CD4-positive, alpha-beta T cell treated with Interleukin-17A for 1 hour (primary cell): ENCODE data around the gene EIF3CL.
"Not testable (repeated sequence)": the region's sequence is repeated elsewhere in the genome, so short reads cannot be mapped to it uniquely, and the experiment has no call there.

Experiments used
- DNase-seq: peaks from one replicate; pipeline ENCODE4 v3.0.0-alpha.2; 2020

The EIF3CL gene, protein sequence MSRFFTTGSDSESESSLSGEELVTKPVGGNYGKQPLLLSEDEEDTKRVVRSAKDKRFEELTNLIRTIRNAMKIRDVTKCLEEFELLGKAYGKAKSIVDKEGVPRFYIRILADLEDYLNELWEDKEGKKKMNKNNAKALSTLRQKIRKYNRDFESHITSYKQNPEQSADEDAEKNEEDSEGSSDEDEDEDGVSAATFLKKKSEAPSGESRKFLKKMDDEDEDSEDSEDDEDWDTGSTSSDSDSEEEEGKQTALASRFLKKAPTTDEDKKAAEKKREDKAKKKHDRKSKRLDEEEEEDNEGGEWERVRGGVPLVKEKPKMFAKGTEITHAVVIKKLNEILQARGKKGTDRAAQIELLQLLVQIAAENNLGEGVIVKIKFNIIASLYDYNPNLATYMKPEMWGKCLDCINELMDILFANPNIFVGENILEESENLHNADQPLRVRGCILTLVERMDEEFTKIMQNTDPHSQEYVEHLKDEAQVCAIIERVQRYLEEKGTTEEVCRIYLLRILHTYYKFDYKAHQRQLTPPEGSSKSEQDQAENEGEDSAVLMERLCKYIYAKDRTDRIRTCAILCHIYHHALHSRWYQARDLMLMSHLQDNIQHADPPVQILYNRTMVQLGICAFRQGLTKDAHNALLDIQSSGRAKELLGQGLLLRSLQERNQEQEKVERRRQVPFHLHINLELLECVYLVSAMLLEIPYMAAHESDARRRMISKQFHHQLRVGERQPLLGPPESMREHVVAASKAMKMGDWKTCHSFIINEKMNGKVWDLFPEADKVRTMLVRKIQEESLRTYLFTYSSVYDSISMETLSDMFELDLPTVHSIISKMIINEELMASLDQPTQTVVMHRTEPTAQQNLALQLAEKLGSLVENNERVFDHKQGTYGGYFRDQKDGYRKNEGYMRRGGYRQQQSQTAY

DNA sequence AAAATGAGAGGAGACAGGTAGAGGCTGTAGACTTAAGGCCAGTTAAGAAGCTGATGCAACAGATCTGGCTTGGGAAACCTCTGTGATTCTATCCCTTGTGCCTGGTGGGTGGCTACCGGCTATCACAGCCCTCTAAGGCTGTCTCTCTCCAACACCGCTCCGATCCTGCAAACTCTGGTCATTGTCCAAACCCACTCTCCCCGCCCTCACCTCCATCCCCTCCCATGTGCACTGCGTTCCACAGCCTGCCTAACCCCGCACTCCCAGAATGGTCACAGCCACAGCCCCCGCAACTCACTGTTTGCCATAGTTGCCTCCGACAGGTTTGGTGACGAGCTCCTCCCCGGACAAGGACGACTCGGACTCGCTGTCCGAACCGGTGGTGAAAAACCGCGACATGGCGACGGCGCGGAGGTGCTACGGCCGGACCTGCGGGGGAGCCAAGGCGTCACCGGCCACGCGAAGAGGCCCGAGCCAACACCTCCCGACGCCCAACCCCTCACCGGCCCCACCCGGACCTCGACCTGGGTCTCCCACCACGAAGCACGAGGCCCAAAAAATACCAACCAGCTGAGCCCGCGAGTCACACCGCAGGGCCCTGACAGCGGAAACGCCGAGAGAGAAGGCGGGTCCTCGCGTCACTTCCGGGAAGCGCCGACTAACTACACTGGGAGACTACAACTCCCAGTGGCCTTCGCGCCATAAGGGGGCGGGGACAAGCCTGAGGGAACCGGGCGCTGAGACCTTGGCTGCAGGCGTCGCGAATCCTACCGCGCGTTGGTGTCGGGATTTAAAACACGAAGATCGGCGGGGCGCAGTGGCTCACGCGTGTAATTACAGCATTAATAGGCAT is at the start of gene EIF3CL:
Gene EIF3CL (minus strand): TSS at position 622 of the 853 bp plus-strand sequence. CDS start 223 bp downstream, at position 399.
- not testable (repeated sequence) for DNase-seq

DNA sequence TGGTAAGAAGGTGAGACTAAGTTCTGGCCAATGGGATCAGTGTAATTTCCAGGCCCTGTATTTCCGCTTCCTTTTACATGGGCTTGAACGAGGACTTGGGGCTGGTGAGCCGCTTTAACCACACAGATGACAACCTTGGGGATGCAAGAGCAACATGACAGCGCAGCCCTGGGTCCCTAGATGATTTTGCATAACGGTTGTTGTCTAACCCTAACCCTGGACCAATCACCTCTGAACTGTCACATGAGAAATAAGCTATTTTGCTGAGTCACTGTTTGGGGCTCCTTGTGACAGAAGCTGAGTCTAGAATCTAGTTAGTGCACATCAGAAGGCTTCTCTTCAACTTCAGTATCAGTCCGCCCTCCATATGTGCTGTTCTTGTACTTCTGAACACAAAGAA is 43.4 kb upstream of the EIF3CL start:
- not testable (repeated sequence) for DNase-seq

- DNase-seq, result not testable (repeated sequence)
Measured at GRCh38 chr16:28446388-28446787, 42.7 kb upstream of the EIF3CL start.

GRCh38 chr16:28443943-28444342 is 40.3 kb upstream of the EIF3CL start:
- DNase-seq, result not testable (repeated sequence)

DNA sequence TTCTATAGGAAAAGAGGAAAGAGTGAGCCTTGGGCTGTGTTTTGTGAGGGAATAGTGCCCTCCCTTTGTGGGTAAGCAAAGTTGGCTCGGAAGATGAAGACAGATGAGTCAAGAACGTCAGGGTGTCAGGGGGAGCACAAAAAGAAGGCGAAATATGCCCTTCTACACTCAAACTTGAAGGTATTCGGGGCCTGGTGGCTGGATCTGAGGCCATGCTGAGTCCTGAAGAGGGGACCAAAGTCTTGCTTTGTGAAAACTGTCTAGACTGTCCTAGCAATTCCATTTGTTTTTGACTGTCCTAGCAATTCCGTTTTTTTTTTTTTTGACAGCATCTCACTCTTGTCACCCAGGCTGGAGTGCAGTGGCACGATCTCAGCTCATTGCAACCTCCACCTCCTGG is 35.3 kb upstream of the EIF3CL start:
- DNase-seq, result not testable (repeated sequence)

- DNase-seq, result not testable (repeated sequence)
Measured at GRCh38 chr16:28435340-28435739, 31.7 kb upstream of the EIF3CL start.

DNA sequence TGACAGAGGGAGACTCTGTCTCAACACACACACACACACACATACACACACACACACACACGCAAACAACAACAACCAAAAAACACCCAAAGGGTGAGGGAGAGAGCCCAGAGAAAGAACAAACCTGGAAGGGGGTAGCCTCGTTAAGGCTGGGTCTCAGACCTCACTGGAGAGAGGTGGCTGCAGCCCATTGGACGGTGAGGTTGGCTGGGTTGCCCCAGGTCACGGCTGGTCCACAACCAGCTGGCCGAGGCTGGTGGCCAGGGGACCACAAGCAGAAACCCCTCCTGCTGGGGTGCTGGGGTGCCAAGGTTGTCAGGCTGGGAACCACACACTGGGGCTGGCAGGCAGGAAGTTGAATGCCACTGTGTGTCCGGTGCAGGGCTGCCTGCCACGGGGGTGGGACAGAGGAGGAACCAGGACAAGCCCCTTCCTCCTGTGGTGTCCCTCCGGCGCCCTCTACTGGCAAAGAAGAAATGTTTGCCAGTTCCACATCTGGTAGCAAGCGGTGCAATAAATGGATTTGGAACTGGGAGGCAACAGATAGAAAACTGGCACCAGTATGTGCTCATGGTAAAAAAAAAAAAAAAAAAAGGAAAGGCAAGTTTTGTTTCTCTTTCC is 22.5 kb upstream of the EIF3CL start:
- not testable (repeated sequence) for DNase-seq

DNA sequence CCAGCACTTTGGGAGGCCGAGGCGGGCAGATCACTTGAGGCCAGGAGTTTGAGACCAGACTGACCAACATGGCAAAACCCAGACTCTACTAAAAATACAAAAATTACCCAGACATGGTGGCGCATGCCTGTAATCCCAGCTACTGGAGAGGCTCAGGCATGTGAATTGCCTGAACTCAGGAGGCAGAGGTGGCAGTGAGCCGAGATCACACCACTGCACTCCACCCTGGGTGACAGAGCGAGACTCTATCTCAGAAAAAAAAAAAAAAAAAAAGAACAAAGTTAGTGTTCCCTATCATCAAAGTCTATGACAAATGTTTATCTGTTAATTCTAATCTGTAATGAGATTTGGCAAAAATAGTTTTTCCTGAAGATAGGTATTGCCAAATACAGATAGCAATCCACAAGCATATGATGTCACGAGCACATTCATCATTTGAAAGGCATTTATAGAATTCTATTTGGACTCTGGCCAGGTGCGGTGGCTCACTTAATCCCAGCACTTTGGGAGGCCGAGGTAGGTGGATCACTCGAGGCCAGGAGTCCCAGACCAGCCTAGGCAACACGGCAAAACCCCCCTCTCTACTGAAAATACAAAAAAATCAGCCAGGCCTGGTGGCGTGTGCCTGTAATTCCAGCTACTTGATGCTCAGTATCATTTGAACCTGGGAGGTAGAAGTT is 17.6 kb upstream of the EIF3CL start:
- DNase-seq, result not testable (repeated sequence)

DNA sequence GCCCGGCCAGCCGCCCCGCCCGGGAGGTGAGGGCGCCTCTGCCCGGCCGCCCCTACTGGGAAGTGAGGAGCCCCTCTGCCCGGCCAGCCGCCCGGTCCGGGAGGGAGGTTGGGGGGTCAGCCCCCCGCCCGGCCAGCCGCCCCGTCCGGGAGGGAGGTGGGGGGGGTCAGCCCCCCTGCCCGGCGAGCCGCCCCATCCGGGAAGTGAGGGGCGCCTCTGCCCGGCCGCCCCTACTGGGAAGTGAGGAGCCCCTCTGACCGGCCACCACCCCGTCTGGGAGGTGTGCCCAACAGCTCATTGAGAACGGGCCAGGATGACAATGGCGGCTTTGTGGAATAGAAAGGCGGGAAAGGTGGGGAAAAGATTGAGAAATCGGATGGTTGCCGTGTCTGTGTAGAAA is 13.4 kb upstream of the EIF3CL start:
- DNase-seq, result not testable (repeated sequence)

GRCh38 chr16:28414530-28414929 is 10.9 kb upstream of the EIF3CL start:
- DNase-seq, result not testable (repeated sequence)

DNA sequence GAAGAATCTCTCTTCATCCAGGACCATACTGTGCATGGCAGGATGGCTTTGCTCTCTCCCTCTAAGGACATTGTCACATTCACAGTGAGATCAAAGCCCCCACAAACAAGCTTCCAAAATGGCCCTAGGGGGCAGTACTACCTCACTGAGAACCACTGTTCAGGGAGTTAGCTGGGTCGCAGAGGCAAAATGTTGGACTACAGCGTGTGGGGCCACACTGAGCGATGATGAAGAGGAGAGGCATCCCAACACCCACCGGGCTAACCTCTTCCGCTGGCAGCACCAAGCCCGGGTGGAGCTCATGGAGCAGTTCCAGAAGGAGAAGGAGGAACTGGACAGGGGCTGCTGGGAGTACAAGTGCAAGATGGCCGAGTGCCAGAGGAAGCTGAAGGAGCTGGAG is 9.9 kb upstream of the EIF3CL start:
- not testable (repeated sequence) for DNase-seq

DNA sequence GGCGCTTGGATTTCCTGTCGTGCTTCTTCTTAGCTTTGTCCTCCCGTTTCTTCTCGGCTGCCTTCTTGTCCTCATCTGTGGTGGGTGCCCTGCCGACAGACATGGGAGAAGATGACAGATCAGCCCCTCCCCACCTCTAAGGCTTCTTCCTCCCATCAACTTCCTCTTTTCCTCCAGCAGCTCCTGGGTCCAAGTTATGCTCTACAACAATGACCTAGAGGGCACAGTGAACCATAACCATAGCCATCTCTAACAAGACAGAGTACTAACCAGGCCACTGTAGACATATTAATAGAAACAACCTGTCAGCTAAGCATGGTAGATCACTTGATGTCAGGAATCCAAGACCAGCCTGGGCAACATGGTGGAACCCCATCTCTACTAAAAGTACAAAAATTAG is 11.6 kb downstream of the EIF3CL start:
- not testable (repeated sequence) for DNase-seq

GRCh38 chr16:28382177-28382867 is 21.3 kb downstream of the EIF3CL start:
- not testable (repeated sequence) for DNase-seq

GRCh38 chr16:28377822-28378221 is 25.8 kb downstream of the EIF3CL start:
- not testable (repeated sequence) for DNase-seq

DNA sequence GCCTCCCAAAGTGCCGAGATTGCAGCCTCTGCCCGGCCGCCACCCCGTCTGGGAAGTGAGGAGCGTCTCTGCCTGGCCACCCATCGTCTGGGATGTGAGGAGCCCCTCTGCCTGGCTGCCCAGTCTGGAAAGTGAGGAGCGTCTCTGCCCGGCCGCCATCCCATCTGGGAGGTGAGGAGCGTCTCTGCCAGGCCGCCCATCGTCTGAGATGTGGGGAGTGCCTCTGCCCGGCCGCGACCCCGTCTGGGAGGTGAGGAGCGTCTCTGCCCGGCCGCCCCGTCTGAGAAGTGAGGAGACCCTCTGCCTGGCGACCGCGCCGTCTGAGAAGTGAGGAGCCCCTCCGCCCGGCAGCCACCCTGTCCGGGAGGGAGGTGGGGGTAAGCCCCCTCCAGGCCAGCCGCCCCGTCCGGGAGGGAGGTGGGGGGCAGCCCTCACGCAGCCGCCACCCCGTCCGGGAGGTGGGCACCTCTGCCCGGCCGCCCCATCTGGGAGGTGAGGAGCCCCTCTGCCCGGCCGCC is 26.5 kb downstream of the EIF3CL start:
- not testable (repeated sequence) for DNase-seq

GRCh38 chr16:28375115-28375514 is 28.5 kb downstream of the EIF3CL start:
- DNase-seq, result peak; percentile 37

DNA sequence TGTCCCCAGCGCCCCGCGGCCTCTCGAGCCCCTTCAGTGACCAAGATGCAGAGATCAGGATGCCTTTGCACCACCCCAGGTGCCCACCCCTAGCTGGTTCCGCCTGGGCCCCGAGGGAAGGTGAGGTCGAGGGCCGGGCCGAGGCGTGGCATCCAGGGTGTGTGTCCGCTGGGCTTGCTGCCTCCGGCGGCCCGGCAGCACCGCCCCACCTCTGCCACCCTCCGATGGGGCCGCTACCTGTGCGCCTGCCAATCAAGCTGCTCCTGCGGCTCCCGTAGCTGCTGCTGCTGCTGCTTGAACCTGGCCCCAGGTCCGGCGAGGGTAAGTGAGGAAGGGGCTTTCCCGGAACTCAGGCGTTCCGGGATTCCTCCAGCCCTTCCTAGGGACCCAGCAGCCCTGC is 29.4 kb downstream of the EIF3CL start:
- DNase-seq, result not testable (repeated sequence)

- DNase-seq, result not testable (repeated sequence)
Measured at GRCh38 chr16:28367926-28368325, 35.7 kb downstream of the EIF3CL start.

GRCh38 chr16:28364268-28365173 is 39.1 kb downstream of the EIF3CL start:
- peak; percentile 25 for DNase-seq
